CD4-positive, alpha-beta memory T cell (primary cell): Measurements from ENCODE around the gene ROCK1. TPM values are rescaled to one million over a fixed set of nuclear protein-coding genes. Genes with fewer than 3 reads are reported as not detected.
"Not testable (repeated sequence)": the region's sequence is repeated elsewhere in the genome, so short reads cannot be mapped to it uniquely, and the experiment has no call there.

Source experiments
- CTCF ChIA-PET: fragments of 350-600 bp; sonication (Branson Sonifier 250); formaldehyde crosslinking; loops from one replicate; lab custom pipeline; 2021; ENCODE audit warnings: inconsistent platforms; ENCODE audit not compliant: partially characterized antibody; lab: Charles Lee
- POLR2A ChIA-PET: fragments of 350-600 bp; sonication (Branson Sonifier 250); formaldehyde crosslinking; loops from one replicate; lab custom pipeline; 2021; ENCODE audit not compliant: partially characterized antibody; lab: Charles Lee
- DNase-seq, 5 donors: peaks; one replicate each; pipeline versions ENCODE4 v3.0.0 to v3.0.0-alpha.2; 2020 to 2022; ENCODE audit warnings: mixed read lengths in 1 of 5
- H3K27ac ChIP-seq: one replicate; pipeline ENCODE4 v1.7.0; 2013; ENCODE audit warnings: low read depth, low read length
- H3K27me3 ChIP-seq: 2 replicates; pipeline ENCODE4 v1.7.0; 2013; ENCODE audit warnings: mild to moderate bottlenecking, low read length, moderate library complexity; ENCODE audit not compliant: insufficient read depth
- H3K36me3 ChIP-seq: 2 replicates; pipeline ENCODE4 v1.7.0; 2013; ENCODE audit warnings: mild to moderate bottlenecking, low read length, moderate library complexity; ENCODE audit not compliant: insufficient read depth
- H3K4me1 ChIP-seq: 2 replicates; pipeline ENCODE4 v1.7.0; 2013; ENCODE audit warnings: mild to moderate bottlenecking, low read length, moderate library complexity; ENCODE audit not compliant: insufficient read depth
- H3K4me3 ChIP-seq, 2 donors: one replicate each; pipeline ENCODE4 v1.7.0; 2013; ENCODE audit warnings: low read length in 2 of 2, mild to moderate bottlenecking in 1 of 2
- H3K9me3 ChIP-seq, 2 donors: one replicate each; pipeline ENCODE4 v1.7.0; 2013; ENCODE audit warnings: low read length in 2 of 2, control low read depth in 1 of 2; ENCODE audit not compliant: control insufficient read depth in 1 of 2
- H3K27ac Mint-ChIP-seq, 7 donors: one replicate each; pipeline ENCODE4 v1.8.0; 2020 to 2021; ENCODE audit warnings: mixed read lengths in 7 of 7, mild to moderate bottlenecking in 6 of 7, inconsistent platforms in 3 of 7, moderate library complexity in 3 of 7
- H3K27me3 Mint-ChIP-seq, 2 donors: one replicate each; pipeline ENCODE4 v1.8.0; 2020 to 2021; ENCODE audit warnings: mixed read lengths in 2 of 2
- H3K36me3 Mint-ChIP-seq, 2 donors: one replicate each; pipeline ENCODE4 v1.8.0; 2020 to 2021; ENCODE audit warnings: mixed read lengths in 2 of 2, inconsistent platforms in 1 of 2, mild to moderate bottlenecking in 1 of 2
- H3K4me1 Mint-ChIP-seq, 4 donors: one replicate each; pipeline ENCODE4 v1.8.0; 2020 to 2021; ENCODE audit warnings: mixed read lengths in 4 of 4, mild to moderate bottlenecking in 1 of 4
- H3K4me3 Mint-ChIP-seq, 8 donors: one replicate each; pipeline ENCODE4 v1.8.0; 2020 to 2021; ENCODE audit warnings: mixed read lengths in 8 of 8, mild to moderate bottlenecking in 7 of 8, moderate library complexity in 6 of 8, inconsistent platforms in 3 of 8
- H3K9me3 Mint-ChIP-seq, 8 donors: one replicate each; pipeline ENCODE4 v1.8.0; 2020 to 2021; ENCODE audit warnings: mixed read lengths in 8 of 8, mild to moderate bottlenecking in 5 of 8, inconsistent platforms in 3 of 8, moderate library complexity in 1 of 8
- intact Hi-C: fragments of 100-400 bp; cut with micrococcal nuclease; formaldehyde crosslinking; loops from one replicate; pipeline ENCODE4 v1.15.1; 2023
- polyA plus RNA-seq, 2 donors: library from polyadenylated mRNA; unstranded; fragments of 300-500 nt; fragmentation: Illumina TruSeq; gene quantifications; one replicate each; pipeline ENCODE4 v1.2.3, GENCODE V29; 2021
- total RNA-seq, 2 experiments: library from RNA; stranded (reverse); gene quantifications; one replicate each; pipeline ENCODE4 v1.2.3, GENCODE V29; 2021

The ROCK1 gene
- total and polyA plus RNA-seq, 4 experiments from 2014 or later, result 13.0 to 82.8 (median 66.5) TPM

- intact Hi-C loops, result no loop called here
- no peak overlapping the region for H3K27ac Mint-ChIP-seq
These were observed 150.9 kb downstream of the ROCK1 start for GRCh38 chr18:20960735-20961134.

GRCh38 chr18:20950827-20951226, 160.8 kb downstream of the ROCK1 start:
- POLR2A ChIA-PET, H3K4me3 ChIP-seq, CTCF ChIA-PET, H3K36me3 ChIP-seq, H3K4me1 ChIP-seq, H3K9me3 Mint-ChIP-seq, H3K9me3 ChIP-seq, intact Hi-C loops, H3K4me3 Mint-ChIP-seq, H3K4me1 Mint-ChIP-seq, DNase-seq, H3K27ac ChIP-seq, H3K27me3 Mint-ChIP-seq, H3K27me3 ChIP-seq: not testable (repeated sequence)
- Mint-ChIP-seq H3K27ac (peak overlapping the region in 2 of 7 donors; percentile 7 to 60), H3K36me3 (peaks cover 12 to 26% of the 10 kb centered on the region in 2 donors)

More at GRCh38 chr18:20960735-20961134, 150.9 kb downstream of the ROCK1 start:
- Mint-ChIP-seq H3K36me3 (peaks cover 47 to 57% of the 10 kb centered on the region in 2 donors), H3K4me3 (no peak overlapping the region), H3K9me3 (peaks cover 0 to 4% (median 0%) of the 10 kb centered on the region in 8 donors), H3K4me1 (peaks cover 0 to 3% (median 0%) of the 10 kb centered on the region in 4 donors), H3K27me3 (no peaks in the 10 kb centered on the region)
- no peak overlapping the region for H3K4me3 ChIP-seq
- H3K27me3 ChIP-seq, result no peaks in the 10 kb centered on the region
- H3K36me3 ChIP-seq, result peaks cover 6% of the 10 kb centered on the region
- H3K27ac ChIP-seq, result no peak overlapping the region
- no peaks in the 10 kb centered on the region for H3K4me1 ChIP-seq
- ChIA-PET POLR2A (no interaction called here), CTCF (no interaction called here)
- no peaks in the 10 kb centered on the region for H3K9me3 ChIP-seq
- DNase-seq, result no peak

Other genes starting within 250 kb of the ROCK1 start
- not detected for gene GREB1L, start 130.4 kb upstream of the ROCK1 start, total RNA-seq
- gene GREB1L, start 130.4 kb upstream of the ROCK1 start, polyA plus RNA-seq, result under 1 TPM in 1 of 2 donors, not detected in 1; 0.16 TPM